Muscle of arm (tissue), 14 donors: ENCODE data around the gene ENPP1. TPM values are rescaled to one million over a fixed set of nuclear protein-coding genes. Genes with fewer than 3 reads are reported as not detected.

Experiments
- DNase-seq: peaks from one replicate; pipeline ENCODE4 v3.0.0-alpha.2; 2013
- long read RNA-seq, 11 donors: transcript quantifications; one replicate each; lab custom pipeline, GENCODE V29; 2026
- polyA plus RNA-seq, 12 donors: library from polyadenylated mRNA; unstranded; fragments of 120-200 nt; gene quantifications; one replicate each; pipeline ENCODE4 v1.2.1, GENCODE V29; 2013; ENCODE audit not compliant: insufficient read length in 12 of 12

Gene ENPP1
- 10 to 100 TPM; 13.1 to 92.7 (median 20.0) TPM for polyA plus RNA-seq
- long read RNA-seq, donor 1, partial matches to known transcripts = 8 of 8 reads
- long read RNA-seq, donor 1, other reads (novel, unspliced or antisense) = 0 of 8 reads
- long read RNA-seq, donor 2, full-length matches to known transcripts = 1 of 1 reads
- long read RNA-seq, donor 2, partial matches to known transcripts = 0 of 1 reads
- long read RNA-seq, donor 2, other reads (novel, unspliced or antisense) = 0 of 1 reads
- long read RNA-seq, donor 3 = 0 reads
- long read RNA-seq, donor 4 = 0 reads
- long read RNA-seq, donor 5 = 0 reads
- long read RNA-seq, donor 6, partial matches to known transcripts = 9 of 9 reads
- long read RNA-seq, donor 6, other reads (novel, unspliced or antisense) = 0 of 9 reads
- long read RNA-seq, donor 7 = 0 reads
- long read RNA-seq, donor 8, full-length matches to known transcripts = 1 of 1 reads
- long read RNA-seq, donor 8, partial matches to known transcripts = 0 of 1 reads
- long read RNA-seq, donor 8, other reads (novel, unspliced or antisense) = 0 of 1 reads
- long read RNA-seq, donor 9, partial matches to known transcripts = 0 of 1 reads
- long read RNA-seq, donor 9, other reads (novel, unspliced or antisense) = 0 of 1 reads
- long read RNA-seq, donor 10, full-length matches to known transcripts = 1 of 1 reads
- long read RNA-seq, donor 10, partial matches to known transcripts = 0 of 1 reads
- long read RNA-seq, donor 10, other reads (novel, unspliced or antisense) = 0 of 1 reads
- long read RNA-seq, donor 11 = 0 reads

GRCh38 chr6:131807644-131808459 lies at the start of gene ENPP1:
TSS of gene ENPP1 (plus strand) at chr6:131808020. CDS start at chr6:131808036, 16 bp downstream.
- peak; percentile 81 for DNase-seq

- DNase-seq = peak; percentile 76
These were observed 48.9 kb upstream of the ENPP1 start for GRCh38 chr6:131758920-131759319.

DNA sequence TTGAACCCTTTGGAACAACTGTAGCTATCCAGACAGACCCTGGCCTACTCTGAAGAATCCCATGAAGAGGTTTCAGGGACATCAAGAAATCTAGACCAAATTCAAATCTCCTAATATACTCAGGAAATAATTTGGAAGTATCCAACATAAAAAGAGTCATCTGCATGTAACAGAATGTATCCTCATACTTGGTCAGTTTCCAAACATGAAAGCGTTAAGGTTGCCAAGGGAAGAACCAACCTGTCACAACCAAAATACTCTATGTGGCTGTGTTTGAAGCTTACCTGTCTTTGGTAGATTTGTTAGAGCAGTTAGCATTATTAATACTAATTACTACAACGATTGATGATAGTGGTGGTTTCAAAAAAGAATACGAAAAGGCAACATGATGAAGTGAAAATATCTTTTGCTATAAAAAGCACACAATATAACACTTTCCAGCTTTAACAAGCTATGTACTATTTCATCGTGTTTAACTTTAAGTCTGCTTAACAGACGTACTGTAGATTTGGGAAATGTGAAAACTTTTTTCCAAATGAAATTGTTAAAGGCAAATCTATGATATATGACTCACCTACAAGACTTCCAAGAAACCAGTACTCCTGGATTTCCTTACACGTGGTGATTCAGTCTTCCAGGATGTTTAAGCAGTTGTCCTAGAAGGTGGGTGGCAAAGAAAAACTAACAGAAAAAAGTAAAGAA lies 46.6 kb upstream of the ENPP1 start:
- DNase-seq = no peak

DNA sequence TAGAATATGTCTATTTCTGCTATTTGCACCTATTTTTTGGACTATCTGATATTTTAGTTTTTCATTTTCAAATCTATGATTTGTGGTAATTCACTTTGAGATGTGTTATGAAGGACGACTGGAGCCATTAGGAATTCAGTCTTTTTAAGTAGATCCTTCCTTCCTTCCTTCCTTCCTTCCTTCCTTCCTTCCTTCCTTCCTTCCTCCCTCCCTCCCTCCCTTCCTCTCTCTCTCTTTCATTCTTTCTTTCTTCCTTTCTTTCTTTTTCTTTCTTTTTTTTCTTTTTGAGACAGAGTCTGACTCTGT lies 46.1 kb upstream of the ENPP1 start:
- DNase-seq = no peak

DNA sequence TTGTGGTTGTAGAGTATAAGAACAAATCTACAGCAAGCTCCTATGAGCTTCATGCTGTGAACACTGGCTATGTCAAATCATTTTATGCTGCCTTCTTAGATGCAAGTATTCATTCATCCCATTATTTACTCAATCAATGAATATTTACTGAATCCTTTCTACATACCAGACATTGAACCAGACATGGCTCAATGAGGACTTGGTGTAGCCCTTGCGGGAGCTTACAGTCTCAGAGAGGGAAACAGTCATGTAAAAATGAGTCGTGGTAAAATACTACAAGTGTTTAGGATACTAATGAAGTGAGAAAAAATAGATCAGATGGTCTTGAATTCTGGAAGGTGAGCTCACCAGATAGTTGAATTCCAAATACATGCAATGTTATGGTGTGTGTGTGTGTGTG lies 44.8 kb upstream of the ENPP1 start:
- DNase-seq = no peak

DNA sequence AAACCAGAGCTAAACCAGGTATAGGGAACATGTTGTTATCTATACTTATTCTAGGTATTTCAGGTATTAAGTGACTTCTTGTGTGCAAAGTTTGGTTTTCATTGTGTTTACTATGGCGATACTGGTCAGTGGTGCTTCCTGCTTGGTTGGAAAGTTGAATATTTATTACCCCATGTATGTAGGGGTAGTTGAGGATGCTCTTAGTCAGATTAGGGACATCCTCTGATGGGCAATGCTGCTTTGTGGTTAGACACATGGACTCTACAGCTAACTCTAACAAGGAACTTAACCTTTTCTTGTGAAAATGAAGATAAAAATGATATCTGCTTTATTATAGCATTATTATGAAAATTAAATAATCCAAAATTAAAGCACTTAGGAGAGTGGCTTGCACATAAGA lies 44.1 kb upstream of the ENPP1 start:
- no peak for DNase-seq

DNA sequence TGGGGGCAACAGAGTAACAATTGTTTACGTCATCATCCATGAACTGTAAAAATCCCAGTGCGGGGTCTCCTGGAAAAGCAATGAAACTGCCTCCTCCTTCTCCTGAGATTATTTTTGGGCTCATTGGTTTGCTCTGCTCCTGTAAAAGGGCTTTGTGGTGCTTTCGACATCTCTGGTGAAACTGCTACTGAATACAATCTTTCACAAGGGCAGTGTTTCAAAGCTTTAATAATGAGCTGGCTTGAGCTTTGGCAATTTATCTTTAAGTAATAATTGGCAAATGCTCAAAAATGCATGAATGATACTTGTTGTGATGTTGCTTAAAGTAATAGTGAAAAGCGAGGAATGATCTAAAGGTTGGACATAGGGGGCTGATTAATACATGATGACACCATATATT lies 43.5 kb upstream of the ENPP1 start:
- no peak for DNase-seq

DNA sequence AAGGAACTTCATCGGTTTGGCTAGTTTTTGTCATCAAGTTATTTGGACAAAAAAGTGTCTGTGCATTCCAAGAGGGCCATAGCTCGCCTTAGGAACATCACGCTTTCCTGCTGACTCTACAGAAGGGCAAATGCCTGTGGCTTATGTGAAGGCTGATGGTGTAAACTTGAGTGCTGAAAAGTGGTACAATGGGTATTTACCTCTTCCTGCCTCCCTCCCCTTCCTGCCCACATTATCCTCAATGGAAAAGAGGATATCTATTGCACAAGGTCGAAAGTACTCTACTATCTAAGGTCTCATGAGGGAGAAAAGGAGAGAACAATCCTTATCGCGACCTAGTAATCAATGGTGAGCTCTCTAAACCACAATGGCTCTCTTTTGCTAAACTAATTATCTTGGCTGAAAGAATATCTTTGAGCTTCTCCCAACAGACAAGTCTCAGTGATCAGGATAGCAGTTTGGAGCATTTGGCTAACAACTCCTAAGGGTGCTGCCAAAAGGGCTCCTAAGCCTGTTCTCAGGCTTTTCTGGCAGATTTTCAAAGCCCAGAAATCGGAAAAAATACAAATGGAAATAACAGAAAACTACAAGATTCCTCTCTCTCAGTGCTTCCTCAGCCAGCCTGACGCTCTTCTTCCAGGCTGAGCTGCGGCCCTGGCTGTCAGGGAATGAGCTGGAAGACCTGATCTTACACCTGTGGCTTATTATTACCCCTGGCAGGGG lies 42.6 kb upstream of the ENPP1 start:
- DNase-seq = peak; percentile 73

GRCh38 chr6:131765804-131766135 lies 42.0 kb upstream of the ENPP1 start:
- DNase-seq = no peak

GRCh38 chr6:131766631-131767030 lies 41.2 kb upstream of the ENPP1 start:
- no peak for DNase-seq

DNA sequence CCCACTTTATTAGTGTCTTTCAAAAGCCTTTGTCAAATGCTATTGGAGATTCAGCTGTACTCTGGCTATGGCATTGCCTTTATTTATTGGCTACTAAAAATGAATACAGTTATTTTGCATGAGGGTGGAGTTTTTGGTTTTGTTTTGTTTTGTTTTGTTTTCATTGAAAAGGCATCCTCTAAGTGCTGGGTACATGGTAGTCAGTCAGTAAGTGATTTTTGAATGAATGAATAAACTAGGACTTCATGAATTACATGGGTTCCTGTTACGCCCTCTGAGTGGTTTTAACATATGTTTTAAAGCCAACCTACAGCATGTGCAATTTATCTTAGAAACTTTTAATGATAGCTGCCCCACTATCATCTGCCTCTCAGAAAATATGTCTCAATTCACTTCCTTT lies 38.9 kb upstream of the ENPP1 start:
- DNase-seq = no peak

DNA sequence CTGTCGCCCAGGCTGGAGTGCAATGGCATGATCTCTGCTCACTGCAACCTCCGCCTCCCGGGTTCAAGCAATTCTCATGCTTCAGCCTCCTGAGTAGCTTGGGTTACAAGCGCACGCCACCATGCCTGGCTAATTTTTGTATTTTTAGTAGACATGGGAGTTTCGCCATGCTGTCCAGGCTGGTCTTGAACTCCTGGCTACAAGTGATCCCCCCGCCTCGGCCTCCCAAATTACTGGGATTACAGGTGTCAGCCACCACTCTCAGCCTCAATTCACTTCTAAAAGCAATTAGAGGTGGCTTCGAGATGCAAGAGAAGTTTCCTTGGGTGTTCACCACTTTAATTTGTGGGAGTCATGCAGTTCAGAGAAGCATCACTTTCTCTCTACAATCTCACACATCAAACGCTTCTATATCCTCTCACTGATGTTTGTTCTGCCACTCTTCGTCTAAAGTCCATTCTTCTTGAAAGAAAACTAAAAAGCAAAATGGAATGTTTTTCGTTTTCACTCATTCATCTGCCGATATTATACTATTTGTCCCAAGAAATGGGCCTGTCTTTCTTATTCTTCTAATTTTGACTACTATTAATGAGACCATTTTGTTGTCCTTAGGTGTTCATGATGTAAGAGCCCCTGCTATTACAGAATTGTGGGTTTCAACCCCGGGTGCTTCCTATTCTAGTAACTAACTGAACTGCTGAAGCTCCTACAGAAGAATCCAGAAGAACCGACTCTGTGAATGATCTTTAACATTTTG lies 38.3 kb upstream of the ENPP1 start:
- no peak for DNase-seq

GRCh38 chr6:131770776-131771175 lies 37.0 kb upstream of the ENPP1 start:
- no peak for DNase-seq

GRCh38 chr6:131773284-131773950 lies 34.4 kb upstream of the ENPP1 start:
- DNase-seq = peak; percentile 88

DNA sequence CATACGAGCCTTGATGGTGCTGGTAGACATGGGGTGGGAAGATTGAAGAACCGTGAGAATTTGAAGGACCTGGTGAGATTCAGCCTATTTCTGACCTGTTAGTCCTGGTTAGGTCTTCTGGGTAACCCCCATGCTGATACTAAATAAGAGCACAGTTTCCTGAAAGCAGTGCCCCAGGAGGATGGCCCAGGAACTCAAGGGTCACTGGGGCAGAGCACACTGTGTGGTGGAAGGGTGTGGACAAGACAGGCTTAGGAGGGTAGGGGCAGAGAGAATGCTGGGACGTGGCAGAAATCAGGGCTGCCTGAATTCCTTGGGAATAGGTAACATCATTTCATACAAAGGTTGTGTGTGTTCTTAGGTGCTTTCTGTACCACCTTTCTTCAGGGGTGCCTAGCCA lies 31.9 kb upstream of the ENPP1 start:
- DNase-seq = no peak

DNA sequence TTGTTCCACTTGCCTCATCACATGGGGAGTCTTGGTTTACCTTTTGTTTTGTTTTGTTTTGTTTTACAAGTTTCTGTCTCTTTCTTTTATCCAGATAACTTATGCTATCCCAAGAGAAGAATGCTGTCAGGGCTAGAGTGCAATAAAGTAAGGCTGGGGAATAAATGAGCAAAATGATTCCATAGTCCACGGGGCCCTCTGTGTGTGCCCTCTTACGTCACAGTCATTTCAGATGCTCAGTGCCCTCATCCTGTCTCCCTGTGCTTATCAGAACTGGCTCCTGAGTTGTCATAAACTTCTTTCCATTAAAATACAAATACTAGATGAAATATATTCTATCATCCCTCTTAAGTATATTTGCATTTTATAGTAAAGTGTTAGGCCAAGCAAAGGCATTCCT lies 30.8 kb upstream of the ENPP1 start:
- no peak for DNase-seq

- peak; percentile 71 for DNase-seq
These were observed 29.7 kb upstream of the ENPP1 start for GRCh38 chr6:131778169-131778568.

GRCh38 chr6:131779304-131779703 lies 28.5 kb upstream of the ENPP1 start:
- DNase-seq = no peak

DNA sequence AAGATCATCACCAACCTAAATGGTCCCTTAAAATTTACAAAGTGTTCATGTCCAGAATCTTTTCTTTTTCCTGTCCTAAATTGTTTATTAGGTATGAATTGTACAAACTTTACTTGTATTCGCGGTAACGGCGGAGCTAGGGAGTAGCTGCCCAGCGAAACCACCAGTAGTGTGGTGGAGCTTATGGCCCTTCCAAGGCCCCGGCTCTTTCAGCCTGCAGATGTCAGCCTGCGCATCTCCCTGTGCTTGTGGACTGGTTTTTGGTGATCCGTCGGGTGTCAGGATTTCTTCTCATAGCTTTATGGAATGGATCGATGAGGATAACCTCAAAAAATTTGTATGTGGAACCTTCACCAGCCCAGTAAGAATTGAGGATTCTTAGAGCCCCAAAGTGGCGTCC lies 27.2 kb upstream of the ENPP1 start:
- DNase-seq = no peak

DNA sequence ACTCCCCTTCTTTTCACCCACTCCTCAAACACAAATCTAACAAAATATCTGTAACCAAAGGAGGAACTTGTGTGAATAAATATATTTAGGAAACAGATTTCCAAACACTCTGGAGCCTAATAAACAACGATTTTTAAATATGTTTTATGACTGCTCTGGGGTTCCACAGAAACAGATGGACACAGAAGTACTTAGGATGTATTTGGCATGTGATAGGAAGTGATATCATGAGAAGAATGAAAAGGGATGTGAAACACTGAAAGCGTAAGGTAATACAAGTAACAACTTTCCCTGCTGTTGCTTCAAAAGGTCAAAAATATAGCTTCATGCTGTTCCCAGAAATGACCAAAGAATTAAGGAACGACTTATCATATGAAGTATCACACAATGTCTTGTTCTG lies 26.1 kb upstream of the ENPP1 start:
- no peak for DNase-seq
